DMS 273 (cell line): ENCODE data around the gene GALNT7.
"Not testable (repeated sequence)": the region's sequence is repeated elsewhere in the genome, so short reads cannot be mapped to it uniquely, and the experiment has no call there.

Source experiments
- DNase-seq: peaks from one replicate; lab custom pipeline; 2025; ENCODE audit not compliant: unreplicated experiment; lab: John Stamatoyannopoulos, UW

The GALNT7 gene, protein sequence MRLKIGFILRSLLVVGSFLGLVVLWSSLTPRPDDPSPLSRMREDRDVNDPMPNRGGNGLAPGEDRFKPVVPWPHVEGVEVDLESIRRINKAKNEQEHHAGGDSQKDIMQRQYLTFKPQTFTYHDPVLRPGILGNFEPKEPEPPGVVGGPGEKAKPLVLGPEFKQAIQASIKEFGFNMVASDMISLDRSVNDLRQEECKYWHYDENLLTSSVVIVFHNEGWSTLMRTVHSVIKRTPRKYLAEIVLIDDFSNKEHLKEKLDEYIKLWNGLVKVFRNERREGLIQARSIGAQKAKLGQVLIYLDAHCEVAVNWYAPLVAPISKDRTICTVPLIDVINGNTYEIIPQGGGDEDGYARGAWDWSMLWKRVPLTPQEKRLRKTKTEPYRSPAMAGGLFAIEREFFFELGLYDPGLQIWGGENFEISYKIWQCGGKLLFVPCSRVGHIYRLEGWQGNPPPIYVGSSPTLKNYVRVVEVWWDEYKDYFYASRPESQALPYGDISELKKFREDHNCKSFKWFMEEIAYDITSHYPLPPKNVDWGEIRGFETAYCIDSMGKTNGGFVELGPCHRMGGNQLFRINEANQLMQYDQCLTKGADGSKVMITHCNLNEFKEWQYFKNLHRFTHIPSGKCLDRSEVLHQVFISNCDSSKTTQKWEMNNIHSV

GRCh38 chr4:173168396-173169177 lies at the start of gene GALNT7:
Gene GALNT7, plus strand, starts transcription at chr4:173168811. Its CDS starts 25 bp downstream, at chr4:173168836.
- peak; percentile 82 for DNase-seq

GRCh38 chr4:173118819-173119218 lies 49.8 kb upstream of the GALNT7 start:
- not testable (repeated sequence) for DNase-seq

GRCh38 chr4:173119818-173120217 lies 48.8 kb upstream of the GALNT7 start:
- no peak for DNase-seq

GRCh38 chr4:173121076-173121561 lies 47.5 kb upstream of the GALNT7 start:
- peak; percentile 38 for DNase-seq

DNA sequence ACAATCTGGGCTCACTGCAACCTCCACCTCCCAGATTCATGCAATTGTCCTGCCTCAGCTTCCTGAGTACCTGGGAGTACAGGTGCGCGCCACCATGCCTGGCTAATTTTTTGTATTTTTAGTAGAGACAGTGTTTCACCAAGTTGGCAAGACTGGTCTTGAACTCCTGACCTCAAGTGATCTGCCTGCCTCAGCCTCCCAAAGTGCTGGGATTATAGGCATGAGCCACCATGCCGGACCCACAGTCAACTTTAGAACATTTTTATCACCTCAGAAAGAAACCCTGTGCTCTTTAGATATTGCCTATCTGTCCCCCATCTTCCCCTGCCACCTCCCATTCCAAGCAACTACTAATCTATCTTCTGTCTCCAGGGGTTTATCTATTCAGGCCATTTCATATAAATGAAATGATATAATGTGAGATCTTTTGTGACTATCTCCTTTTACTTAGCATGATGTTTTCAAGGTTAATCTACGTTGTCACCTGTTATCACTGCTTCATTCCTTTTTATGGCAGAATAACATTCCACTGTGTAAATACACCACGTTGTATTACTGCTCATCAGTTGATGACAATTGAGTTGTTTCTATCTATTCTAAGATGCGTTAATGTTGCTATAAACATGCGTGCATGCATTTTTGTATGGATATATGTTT lies 44.3 kb upstream of the GALNT7 start:
- DNase-seq, result no peak

DNA sequence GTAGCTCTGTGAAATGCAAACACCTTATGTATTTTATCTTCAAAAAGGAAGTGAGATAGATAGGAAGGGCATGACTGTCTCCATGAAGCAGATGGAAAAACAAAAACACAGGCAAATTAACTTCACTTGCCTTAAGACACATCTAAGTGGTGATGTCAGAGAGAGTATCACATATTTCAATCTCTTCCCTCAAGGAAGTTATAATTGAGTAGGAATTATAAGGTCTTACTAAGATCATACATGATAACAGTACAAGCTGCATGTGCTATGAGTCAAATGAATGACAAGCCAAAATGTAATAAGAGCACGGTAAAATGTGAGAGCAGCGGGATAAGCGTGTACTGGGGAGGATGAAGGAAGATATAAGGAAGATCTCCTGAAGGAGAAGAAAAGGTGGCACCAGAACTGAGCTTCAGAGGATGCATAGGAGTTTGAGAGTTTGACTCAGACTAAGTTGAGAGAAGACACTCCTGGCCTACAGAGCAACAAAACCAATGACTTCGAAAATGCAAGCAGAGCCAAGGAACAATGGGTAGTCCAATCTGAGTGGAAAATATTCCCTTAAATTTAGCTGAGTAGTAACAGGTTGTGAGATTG lies 43.3 kb upstream of the GALNT7 start:
- DNase-seq, result no peak

DNA sequence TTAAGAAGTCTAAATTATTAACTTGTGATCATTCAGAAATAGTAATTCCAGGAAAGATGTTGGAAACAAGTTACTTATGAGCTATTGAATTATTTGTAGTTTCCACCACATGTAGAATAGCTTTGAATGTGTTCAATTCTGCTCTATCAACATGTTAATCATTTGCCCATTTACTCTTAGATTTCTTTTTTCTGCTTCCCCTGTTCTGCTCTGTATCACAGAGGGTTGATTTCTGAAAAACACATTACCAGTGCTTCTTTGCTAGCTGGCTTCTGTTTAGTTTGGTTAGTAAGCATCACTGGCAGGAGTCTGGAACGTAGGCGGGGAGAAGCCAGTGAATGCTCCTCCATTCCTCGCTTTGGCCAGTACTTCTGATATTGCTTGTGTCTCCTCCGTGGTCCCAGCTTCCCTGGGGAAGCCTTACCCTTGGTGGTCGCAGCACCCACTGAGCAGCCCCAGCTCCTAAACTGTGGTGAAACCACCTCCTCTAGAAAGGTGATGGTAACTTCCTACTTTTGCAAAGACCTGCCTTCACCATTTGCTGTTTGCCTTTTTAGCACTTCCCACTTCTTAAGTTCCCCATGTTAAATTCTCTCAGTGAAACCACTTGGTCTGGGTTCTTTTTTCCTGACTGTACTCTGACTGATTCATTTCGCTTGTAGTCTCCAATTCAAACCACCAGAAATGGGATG lies 40.3 kb upstream of the GALNT7 start:
- DNase-seq, result no peak

DNA sequence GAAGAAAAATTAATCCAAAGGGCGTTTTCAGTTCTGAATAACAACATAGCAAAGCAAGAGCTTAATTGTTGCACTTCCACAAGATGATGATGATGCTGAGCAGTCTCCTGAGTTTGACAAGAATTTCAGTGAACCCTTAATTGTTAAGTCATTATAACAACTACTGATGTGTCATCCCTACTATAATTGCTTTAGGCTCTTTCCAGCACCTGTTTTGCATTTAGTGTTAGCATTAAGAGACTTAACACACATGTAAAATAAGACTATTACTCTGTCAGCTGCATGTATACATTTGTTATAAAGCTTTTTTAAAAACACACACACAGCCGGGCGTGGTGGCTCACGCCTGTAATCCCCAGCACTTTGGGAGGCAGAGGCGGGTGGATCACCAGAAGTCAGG lies 37.9 kb upstream of the GALNT7 start:
- DNase-seq, result no peak

DNA sequence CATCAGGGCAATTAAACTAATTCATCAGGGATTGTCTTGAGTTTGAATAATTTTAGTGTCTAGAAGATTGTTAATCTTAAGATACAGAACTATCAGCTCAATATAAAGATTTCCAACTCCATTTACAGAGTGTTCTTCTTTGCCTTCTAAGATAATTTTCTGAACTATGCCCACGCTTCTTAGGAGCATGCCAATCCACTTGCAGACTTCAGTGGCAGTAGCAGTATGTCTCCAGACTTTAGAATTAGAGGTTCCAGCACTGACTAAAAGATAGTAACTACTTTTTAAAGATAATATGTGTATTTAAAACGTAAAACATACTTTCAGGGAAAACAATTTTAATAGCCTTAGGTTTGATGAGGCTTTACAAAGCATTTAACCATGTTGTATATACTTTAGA lies 34.2 kb upstream of the GALNT7 start:
- no peak for DNase-seq

DNA sequence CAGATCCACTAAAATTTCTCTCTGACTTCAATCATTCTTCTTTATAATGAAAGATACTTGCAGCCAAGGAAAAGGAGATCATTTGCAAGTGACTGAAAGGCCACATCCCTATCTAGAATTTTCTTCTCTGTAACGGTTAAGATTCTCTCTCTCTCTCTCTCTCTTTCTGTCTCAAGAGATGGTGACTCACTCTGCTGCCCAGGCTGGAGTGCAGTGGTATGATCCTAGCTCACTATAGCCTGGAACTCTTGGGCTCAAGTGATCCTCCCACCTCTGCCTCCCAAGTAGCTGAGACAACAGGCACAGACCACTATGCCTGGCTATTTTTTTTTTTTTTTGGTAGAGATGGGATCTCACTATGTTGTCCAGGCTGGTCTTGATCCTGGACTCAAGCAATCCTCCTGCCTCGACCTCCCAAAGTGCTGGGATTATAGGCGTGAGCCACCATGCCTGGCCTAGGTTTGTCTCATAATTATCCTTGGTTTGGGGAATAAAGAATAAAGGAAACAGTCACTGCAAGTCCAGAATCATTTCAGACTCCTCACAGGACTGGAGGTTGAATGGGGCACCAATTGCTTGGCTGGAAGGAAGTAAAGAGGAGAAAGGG lies 33.3 kb upstream of the GALNT7 start:
- DNase-seq, result no peak

- DNase-seq, result peak; percentile 46
Measured at GRCh38 chr4:173138624-173139023, 30.0 kb upstream of the GALNT7 start.

GRCh38 chr4:173139561-173139960 lies 29.1 kb upstream of the GALNT7 start:
- no peak for DNase-seq

- no peak for DNase-seq
Measured at GRCh38 chr4:173145131-173145530, 23.5 kb upstream of the GALNT7 start.

GRCh38 chr4:173146456-173146855 lies 22.2 kb upstream of the GALNT7 start:
- DNase-seq, result no peak

DNA sequence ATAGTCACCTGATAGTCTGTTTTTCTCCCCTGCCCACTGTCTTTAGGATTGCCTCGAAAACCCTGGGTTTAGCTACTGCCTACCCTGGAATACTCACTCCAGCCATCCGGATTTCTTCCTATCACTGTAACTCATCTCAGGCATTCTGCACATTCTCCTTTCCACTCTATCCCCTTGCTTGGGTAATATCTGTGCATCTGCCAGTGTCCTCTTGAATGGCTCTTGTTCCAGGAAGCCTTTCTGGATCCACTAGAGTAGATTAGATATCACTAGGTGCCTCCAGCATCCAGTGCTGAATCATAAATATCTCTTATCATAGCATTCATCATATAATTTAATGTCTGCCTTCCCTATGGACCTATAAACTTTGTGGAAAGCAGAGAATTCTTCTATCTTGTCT lies 17.1 kb upstream of the GALNT7 start:
- no peak for DNase-seq

- no peak for DNase-seq
Measured at GRCh38 chr4:173152104-173152503, 16.5 kb upstream of the GALNT7 start.

GRCh38 chr4:173153445-173153844 lies 15.2 kb upstream of the GALNT7 start:
- DNase-seq, result no peak

GRCh38 chr4:173159791-173160190 lies 8.8 kb upstream of the GALNT7 start:
- DNase-seq, result no peak

- no peak for DNase-seq
Measured at GRCh38 chr4:173160871-173161270, 7.7 kb upstream of the GALNT7 start.

GRCh38 chr4:173161311-173161710 lies 7.3 kb upstream of the GALNT7 start:
- DNase-seq, result no peak
